ENCODE measurements around the gene IGHMBP2.

The IGHMBP2 gene

GRCh38 chr11:68911731-68912130, 8.0 kb downstream of the IGHMBP2 start:
- Histone ChIP-seq H3K9ac (no peak overlapping the region), H3K36me3 (ENCODE audit: control insufficient read depth, insufficient read depth, low read length) (no peaks in the 10 kb centered on the region), H3K4me2 (ENCODE audit: low read length) (no peak overlapping the region), H3K9me3 (ENCODE audit: control insufficient read depth, low read length) (no peaks in the 10 kb centered on the region), H3K79me2 (no peaks in the 10 kb centered on the region), H3K4me3 (ENCODE audit: low read depth, low read length) (no peak overlapping the region), H3K27ac (no peak overlapping the region), H2AFZ (no peak overlapping the region), H3K27me3 (ENCODE audit: control insufficient read depth, insufficient read depth, low read length) (no peaks in the 10 kb centered on the region), H3K4me1 (no peaks in the 10 kb centered on the region)
- TF ChIP-seq CTCF (IDR thresholded peaks at IDR 0.05) = no peak

- Histone ChIP-seq H3K4me1 (no peaks in the 10 kb centered on the region), H3K9me3 (ENCODE audit: control insufficient read depth, low read length) (no peaks in the 10 kb centered on the region), H3K36me3 (ENCODE audit: control insufficient read depth, insufficient read depth, low read length) (no peaks in the 10 kb centered on the region), H3K4me2 (ENCODE audit: low read length) (no peak overlapping the region), H2AFZ (no peak overlapping the region), H3K9ac (no peak overlapping the region), H3K79me2 (no peaks in the 10 kb centered on the region), H3K27ac (no peak overlapping the region), H3K4me3 (ENCODE audit: low read depth, low read length) (no peak overlapping the region), H3K27me3 (ENCODE audit: control insufficient read depth, insufficient read depth, low read length) (no peaks in the 10 kb centered on the region)
- no peak for TF ChIP-seq CTCF (IDR thresholded peaks at IDR 0.05)
Measured at GRCh38 chr11:68912254-68912653, 8.6 kb downstream of the IGHMBP2 start.

- TF ChIP-seq CTCF (IDR thresholded peaks at IDR 0.05) = no peak
- H3K36me3 ChIP-seq (ENCODE audit: control insufficient read depth, insufficient read depth, low read length) = no peaks in the 10 kb centered on the region
Measured at GRCh38 chr11:68913188-68913587, 9.5 kb downstream of the IGHMBP2 start.

GRCh38 chr11:68914761-68915160, 11.1 kb downstream of the IGHMBP2 start:
- Histone ChIP-seq H3K27ac (no peak overlapping the region), H3K9me3 (ENCODE audit: control insufficient read depth, low read length) (no peaks in the 10 kb centered on the region), H3K4me2 (ENCODE audit: low read length) (no peak overlapping the region), H2AFZ (no peak overlapping the region), H3K4me3 (ENCODE audit: low read depth, low read length) (no peak overlapping the region), H3K79me2 (no peaks in the 10 kb centered on the region), H3K4me1 (no peaks in the 10 kb centered on the region), H3K9ac (no peak overlapping the region), H3K27me3 (ENCODE audit: control insufficient read depth, insufficient read depth, low read length) (no peaks in the 10 kb centered on the region), H3K36me3 (ENCODE audit: control insufficient read depth, insufficient read depth, low read length) (no peaks in the 10 kb centered on the region)
- no peak for TF ChIP-seq CTCF (IDR thresholded peaks at IDR 0.05)

More at GRCh38 chr11:68913188-68913587, 9.5 kb downstream of the IGHMBP2 start:
- no peak overlapping the region for H3K27ac ChIP-seq
- no peak overlapping the region for H3K9ac ChIP-seq
- H3K4me3 ChIP-seq (ENCODE audit: low read depth, low read length) = no peak overlapping the region
- no peaks in the 10 kb centered on the region for H3K79me2 ChIP-seq
- no peak overlapping the region for H2AFZ ChIP-seq
- no peaks in the 10 kb centered on the region for H3K27me3 ChIP-seq (ENCODE audit: control insufficient read depth, insufficient read depth, low read length)
- H3K4me2 ChIP-seq (ENCODE audit: low read length) = no peak overlapping the region
- no peaks in the 10 kb centered on the region for H3K4me1 ChIP-seq
- H3K9me3 ChIP-seq (ENCODE audit: control insufficient read depth, low read length) = no peaks in the 10 kb centered on the region

- Histone ChIP-seq H3K27ac (no peak overlapping the region), H3K79me2 (no peaks in the 10 kb centered on the region), H3K9me3 (ENCODE audit: control insufficient read depth, low read length) (no peaks in the 10 kb centered on the region), H3K4me1 (no peaks in the 10 kb centered on the region), H3K36me3 (ENCODE audit: control insufficient read depth, insufficient read depth, low read length) (no peaks in the 10 kb centered on the region), H3K9ac (no peak overlapping the region), H2AFZ (no peak overlapping the region), H3K4me2 (ENCODE audit: low read length) (no peak overlapping the region), H3K4me3 (ENCODE audit: low read depth, low read length) (no peak overlapping the region), H3K27me3 (ENCODE audit: control insufficient read depth, insufficient read depth, low read length) (no peaks in the 10 kb centered on the region)
- no peak for TF ChIP-seq CTCF (IDR thresholded peaks at IDR 0.05)
Measured at GRCh38 chr11:68916439-68916838, 12.7 kb downstream of the IGHMBP2 start.

All from parathyroid adenoma (tissue), 2 donors.